Mammary epithelial cell (primary cell): ENCODE results near the gene RAB17.

Source experiments
- CTCF ChIP-seq, 2 donors: IDR thresholded peaks in 1 of 2; conservative IDR thresholded peaks in 1 of 2; 2 replicates each; pipeline ENCODE4 v1.5.1; 2011 to 2012; ENCODE audit warnings: inconsistent platforms in 2 of 2, low read length in 2 of 2, mild to moderate bottlenecking in 2 of 2, control low read depth in 1 of 2, low read depth in 1 of 2; ENCODE audit not compliant: insufficient read depth in 1 of 2; ENCODE audit errors: extremely low read depth in 1 of 2
- EZH2 ChIP-seq: IDR thresholded peaks from 2 replicates; pipeline ENCODE4 v1.6.1; 2012; ENCODE audit warnings: low read length, inconsistent platforms, borderline replicate concordance

DNA sequence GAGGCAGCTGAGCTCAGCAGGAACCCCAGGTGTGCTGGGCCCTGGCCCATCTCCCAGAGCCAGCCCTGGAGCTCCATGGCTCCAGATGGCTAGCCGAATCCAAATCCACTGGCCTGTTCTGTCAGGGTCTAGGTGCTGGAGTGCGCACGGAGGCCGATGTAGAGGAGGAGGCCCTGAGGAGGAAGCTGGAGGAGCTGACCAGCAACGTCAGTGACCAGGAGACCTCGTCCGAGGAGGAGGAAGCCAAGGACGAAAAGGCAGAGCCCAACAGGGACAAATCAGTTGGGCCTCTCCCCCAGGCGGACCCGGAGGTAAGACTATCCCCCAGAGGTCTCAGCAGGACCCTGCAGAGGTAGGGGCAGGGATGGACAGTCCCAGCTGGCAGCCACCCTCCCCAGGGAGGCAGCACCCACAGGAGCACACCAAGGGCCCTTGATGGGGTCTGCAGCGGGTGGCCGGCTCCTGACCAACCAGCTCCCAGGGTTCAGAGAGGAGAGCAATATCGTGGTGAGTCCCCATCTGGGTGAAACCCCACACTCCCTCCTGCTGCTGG, 50.2 kb downstream of the RAB17 start:
- TF ChIP-seq CTCF (conservative IDR thresholded peaks at IDR 0.05 in 1 of 2, IDR thresholded peaks at IDR 0.05 in 1 of 2; ENCODE audit: extremely low read depth in 1 of 2, insufficient read depth in 1 of 2, low read depth in 1 of 2, low read length in 2 of 2) (no peak), EZH2 (no peak)
